ENCODE measurements around the gene SLC41A1. TPM values are rescaled to one million over a fixed set of nuclear protein-coding genes. Genes with fewer than 3 reads are reported as not detected.

Gene SLC41A1
- total and polyA plus RNA-seq, 2 donors (not counting 3 experiments of a cell fraction or from before 2014, with no cell fraction given) = 21.7 to 22.0 TPM

GRCh38 chr1:205798577-205798976 lies 14.4 kb downstream of the SLC41A1 start:
- no peak for FAIRE-seq
- ChIA-PET POLR2A (no interaction called here), CTCF (interaction anchor here (12.5 kb wide), 1 partner anchor 179 kb away, joined by 403 read pairs; no protein-coding TSS in a partner anchor)
- no peaks in the 10 kb centered on the region for H3K27me3 ChIP-seq (ENCODE audit: control insufficient read depth in 2 of 2, insufficient read depth in 2 of 2, low read length in 2 of 2)
- H2AFZ ChIP-seq (ENCODE audit: low read depth, low read length) = no peak overlapping the region
- H3K4me2 ChIP-seq (ENCODE audit: insufficient read depth, low read length) = no peak overlapping the region
- no peaks in the 10 kb centered on the region for H3K9me3 ChIP-seq (replicated peaks; ENCODE audit: control insufficient read depth, insufficient read depth, low read length)
- no peaks in the 10 kb centered on the region for H3K79me2 ChIP-seq (ENCODE audit: control insufficient read depth, insufficient read depth, low read length)
- intact Hi-C loops (cut with micrococcal nuclease) = no loop called here
- no peak overlapping the region for H3K27ac ChIP-seq (ENCODE audit: insufficient read depth, low read depth, low read length)
- no peak overlapping the region for H3K9ac ChIP-seq (replicated peaks; ENCODE audit: extremely low read depth, insufficient read depth, low read length)
- peaks cover 0 to 31% of the 10 kb centered on the region in 2 experiments for H3K36me3 ChIP-seq (ENCODE audit: control insufficient read depth in 2 of 2, extremely low read depth in 1 of 2, insufficient read depth in 2 of 2, low read length in 2 of 2)
- no peaks in the 10 kb centered on the region for H3K4me1 ChIP-seq (ENCODE audit: control insufficient read depth, extremely low read depth, insufficient read depth, low read length)
- H4K20me1 ChIP-seq (replicated peaks; ENCODE audit: control insufficient read depth, extremely low read depth, insufficient read depth, low read length) = no peaks in the 10 kb centered on the region
- TF ChIP-seq JUN (IDR thresholded peaks at IDR 0.05; ENCODE audit: borderline replicate concordance, insufficient read depth, insufficient read length, low read depth) (no peak), POLR2AphosphoS5 (IDR thresholded peaks at IDR 0.05; ENCODE audit: insufficient read depth, low read depth, low read length) (no peak), EZH2 (IDR thresholded peaks at IDR 0.05; ENCODE audit: borderline replicate concordance, low read depth, low read length, severe bottlenecking) (no peak), FOS (IDR thresholded peaks at IDR 0.05; ENCODE audit: borderline replicate concordance, insufficient read depth, low read length) (no peak), POLR2A (IDR thresholded peaks at IDR 0.05; ENCODE audit: low read depth, low read length) (no peak), CTCF (IDR thresholded peaks at IDR 0.05; ENCODE audit: extremely low read depth in 1 of 2, insufficient read depth in 1 of 2, low read depth in 1 of 2, low read length in 2 of 2) (no peak), GATA2 (IDR thresholded peaks at IDR 0.05; ENCODE audit: insufficient read depth, insufficient read length, low read depth, low read length) (no peak), MYC (IDR thresholded peaks at IDR 0.05; ENCODE audit: low read depth, low read length) (no peak)
- TF ChIP-seq, protein P1, sequence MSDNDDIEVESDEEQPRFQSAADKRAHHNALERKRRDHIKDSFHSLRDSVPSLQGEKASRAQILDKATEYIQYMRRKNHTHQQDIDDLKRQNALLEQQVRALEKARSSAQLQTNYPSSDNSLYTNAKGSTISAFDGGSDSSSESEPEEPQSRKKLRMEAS (IDR thresholded peaks at IDR 0.05; ENCODE audit: insufficient read depth, insufficient read length) = no peak
- no peaks in the 10 kb centered on the region for H3K9me1 ChIP-seq (replicated peaks; ENCODE audit: control insufficient read depth, extremely low read depth, insufficient read depth, low read length)
- no TSS peak for BruUV-seq (replicated peaks)
- no peak for DNase-seq (ENCODE audit: low read depth, low spot score)
- dilution Hi-C loops (cut with MboI; ENCODE audit: extremely low pct_ligation_motif_present, low sequenced_read_pairs) = no loop called here
- no peak overlapping the region for H3K4me3 ChIP-seq (replicated peaks in 1 of 3; ENCODE audit: insufficient read depth in 1 of 3, low read depth in 1 of 3, low read length in 3 of 3)
